Stimulated activated CD4-positive, alpha-beta T cell treated with anti-CD3 and anti-CD28 coated beads, TNF-alpha, amount 100 ng/mL, for 1 hour (primary cell): ENCODE data around the gene ZNF619.
A peak's percentile ranks its signal among the peaks of the same experiment; 100 is the strongest.

Experiments
- DNase-seq, 3 donors: peaks; one replicate each; pipeline ENCODE4 v3.0.0-alpha.2; 2020; ENCODE audit warnings: low read depth in 3 of 3, low spot score in 1 of 3

ZNF619 gene

GRCh38 chr3:40524568-40525285 is 47.8 kb downstream of the ZNF619 start, which contains the start of gene ZNF621:
ZNF621 (plus strand) TSS chr3:40524960; CDS start chr3:40525841, 881 bp downstream.
- DNase-seq: peak; percentile 37 to 73 (median 57)

GRCh38 chr3:40528426-40528825 is 51.5 kb downstream of the ZNF619 start:
- DNase-seq: no peak

DNA sequence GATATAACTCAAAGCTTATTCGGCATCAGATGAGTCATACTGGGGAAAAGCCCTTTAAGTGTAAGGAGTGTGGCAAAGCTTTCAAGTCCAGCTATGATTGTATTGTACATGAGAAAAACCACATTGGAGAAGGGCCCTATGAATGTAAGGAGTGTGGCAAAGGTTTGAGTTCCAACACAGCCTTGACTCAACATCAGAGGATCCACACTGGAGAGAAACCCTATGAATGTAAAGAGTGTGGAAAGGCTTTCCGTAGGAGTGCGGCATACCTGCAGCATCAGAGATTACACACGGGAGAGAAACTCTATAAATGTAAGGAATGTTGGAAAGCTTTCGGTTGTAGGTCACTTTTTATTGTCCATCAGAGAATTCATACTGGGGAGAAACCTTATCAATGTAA is 55.3 kb downstream of the ZNF619 start:
- DNase-seq: no peak

DNA sequence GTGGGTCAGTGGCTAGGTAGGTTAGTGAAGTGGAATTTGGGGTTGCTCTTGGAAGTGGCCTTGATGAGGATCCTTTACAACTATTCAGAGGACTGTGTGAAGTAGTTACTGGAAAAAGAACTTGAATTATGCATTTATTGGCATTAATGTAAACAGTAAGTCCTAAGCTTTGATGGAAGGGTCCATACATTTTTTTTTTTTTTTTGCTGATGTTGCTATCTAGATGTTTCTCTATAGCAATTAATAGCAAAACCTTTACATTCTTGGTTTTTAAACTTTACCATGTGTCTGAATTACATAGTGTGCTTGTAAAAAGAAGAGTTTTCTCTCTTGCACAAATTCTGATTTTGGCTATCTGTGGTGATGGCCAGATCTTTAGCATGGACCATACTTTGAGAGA is 57.4 kb downstream of the ZNF619 start:
- no peak for DNase-seq
